Psoas muscle (tissue), 8 donors: ENCODE data around the gene ZNF777. TPM values are rescaled to one million over a fixed set of nuclear protein-coding genes. Genes with fewer than 3 reads are reported as not detected.

Experiments used
- ATAC-seq, 4 donors: fragments of 200-7000 bp; cut with Tn5 transposase; one replicate each; pipeline ENCODE4 v1.9.1; 2020; ENCODE audit warnings: moderate library complexity in 3 of 4, mild to moderate bottlenecking in 2 of 4
- DNase-seq, 2 donors: peaks; one replicate each; pipeline ENCODE4 v3.0.0-alpha.2; 2020
- H3K27ac ChIP-seq: fragments of 200-600 bp; one replicate; pipeline ENCODE4 v1.8.0; 2022
- H3K27me3 ChIP-seq, 3 donors: fragments of 200-600 bp in 1 of 3; one replicate each; pipeline versions ENCODE4 v1.6.1 to v1.8.0; 2013 to 2022; ENCODE audit warnings: low read length in 2 of 3, mild to moderate bottlenecking in 2 of 3, moderate library complexity in 1 of 3; ENCODE audit not compliant: insufficient read depth in 3 of 3
- H3K36me3 ChIP-seq, 2 donors: fragments of 200-600 bp in 1 of 2; one replicate each; pipeline versions ENCODE4 v1.6.1 to v1.8.0; 2013 to 2022; ENCODE audit warnings: low read depth in 1 of 2, mild to moderate bottlenecking in 1 of 2, moderate library complexity in 1 of 2; ENCODE audit not compliant: insufficient read depth in 1 of 2
- H3K4me1 ChIP-seq: fragments of 200-600 bp; one replicate; pipeline ENCODE4 v1.8.0; 2022
- H3K4me3 ChIP-seq: fragments of 200-600 bp; one replicate; pipeline ENCODE4 v1.8.0; 2022; ENCODE audit warnings: mild to moderate bottlenecking
- H3K9me3 ChIP-seq: fragments of 200-600 bp; one replicate; pipeline ENCODE4 v1.8.0; 2022
- WGBS, 3 donors: extraction: QIAGEN DNeasy Blood & Tissue Kit; methylation state at CpG; one replicate each; pipeline versions ENCODE4 v1.1.6 to v1.1.7; 2013; 5-methylcytosine and 5-hydroxymethylcytosine counted together
- intact Hi-C, 2 donors: fragments of 100-400 bp; cut with DNase I; formaldehyde crosslinking; loops; one replicate each; pipeline versions ENCODE4 v1.11.0 to v1.14.2; 2022
- long read RNA-seq, 2 donors: library from polyadenylated mRNA; unstranded; transcript quantifications; one replicate each; pipeline ENCODE4 v2.0.0, GENCODE V29; 2021
- polyA plus RNA-seq, 3 donors: library from polyadenylated mRNA; stranded (reverse); fragments of 200-250 nt; gene quantifications; one replicate each; pipeline ENCODE4 v1.2.3, GENCODE V29; 2013
- total RNA-seq, 4 donors: library from RNA; stranded (reverse); fragmentation: NEBNext Ultra II Directional in 2 of 4; extraction: Animal tissue kit (Norgen Biotek cat#: 25700) in 2 of 4; gene quantifications; one replicate each; pipeline versions ENCODE4 v1.2.1 to v1.2.4, GENCODE V29; 2021 to 2023
- TF ChIP-seq, protein P1 (sequence below): fragments of 200-600 bp; IDR thresholded peaks from one replicate; pipeline ENCODE4 v1.8.0; 2022; ENCODE audit warnings: antibody characterized with exemption
- donor health status: healthy with polysubstance abuse.
- donor health status: DM: no; HTN: no; CAD: no; lungs with moderate emphysema.
- donor health status: Bipolar disorder and iron deficiency.
- donor health status: healthy.
- donor health status: DM: yes; HTN: yes; CAD: no.
- donor health status: DM: no; HTN: no; CAD: no.
- donor health status: DM: no; HTN: no; CAD: no.
- donor health status: DM: yes; HTN: yes; CAD: no.

Gene ZNF777
- total RNA-seq: 10 to 100 TPM; 10.6 to 18.6 (median 12.2) TPM
- polyA plus RNA-seq: 10 to 100 TPM in 2 of 3 donors, 1 to 10 TPM in 1; 9.3 to 17.2 (median 14.1) TPM
- long read RNA-seq, donor 1, partial matches to known transcripts: 5 of 14 reads
- long read RNA-seq, donor 1, other reads (novel, unspliced or antisense): 8 of 14 reads
- long read RNA-seq, donor 2, partial matches to known transcripts: 26 of 42 reads
- long read RNA-seq, donor 2, other reads (novel, unspliced or antisense): 16 of 42 reads

DNA sequence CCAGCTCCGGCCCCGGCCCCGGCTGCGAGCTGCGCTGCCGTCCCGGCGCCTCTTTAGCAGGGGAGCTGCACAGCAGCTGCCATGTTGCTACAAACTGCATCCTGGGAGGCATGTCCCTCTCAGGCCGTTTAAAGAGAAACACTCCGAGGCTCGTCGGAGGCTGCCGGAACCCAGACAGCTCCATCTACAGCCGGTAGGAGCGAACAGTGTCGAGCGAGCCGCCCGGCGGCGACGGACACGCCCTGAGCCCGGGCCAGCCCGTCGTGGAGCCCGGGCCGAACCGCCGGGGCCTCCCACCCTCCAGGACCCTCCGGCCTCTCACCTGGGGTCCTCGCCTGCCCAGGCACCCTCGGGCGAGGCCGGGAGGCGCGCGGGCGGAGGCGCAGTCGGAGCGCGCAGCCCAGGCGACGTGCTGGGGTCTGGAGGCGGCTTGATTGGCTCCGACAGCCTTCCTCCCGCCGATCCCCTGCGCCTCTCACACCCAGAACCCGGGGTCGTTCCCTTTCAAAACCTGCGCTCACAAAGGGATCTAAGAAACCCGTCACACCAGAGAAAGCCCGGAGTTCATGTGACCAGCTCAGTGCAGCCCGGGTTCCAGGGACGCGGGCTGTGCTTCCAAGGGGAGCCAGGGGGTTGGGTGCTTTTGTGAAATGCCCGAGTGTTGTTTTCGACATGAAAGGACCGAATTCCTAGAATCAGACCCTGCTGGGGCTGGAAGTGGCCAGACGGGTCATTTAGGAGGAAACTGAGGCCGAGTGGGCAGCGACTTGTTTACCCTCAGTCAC lies at the start of gene ZNF777:
TSS of gene ZNF777 (minus strand) at position 570 of the 785 bp plus-strand sequence. CDS start 5,040 bp downstream, outside the sequence.
- intact Hi-C loops: loop anchor here in 1 of 2 donors (5.0 kb wide), 1 partner anchor 37 kb away; the partner anchor contains the start of gene ZNF746

DNA sequence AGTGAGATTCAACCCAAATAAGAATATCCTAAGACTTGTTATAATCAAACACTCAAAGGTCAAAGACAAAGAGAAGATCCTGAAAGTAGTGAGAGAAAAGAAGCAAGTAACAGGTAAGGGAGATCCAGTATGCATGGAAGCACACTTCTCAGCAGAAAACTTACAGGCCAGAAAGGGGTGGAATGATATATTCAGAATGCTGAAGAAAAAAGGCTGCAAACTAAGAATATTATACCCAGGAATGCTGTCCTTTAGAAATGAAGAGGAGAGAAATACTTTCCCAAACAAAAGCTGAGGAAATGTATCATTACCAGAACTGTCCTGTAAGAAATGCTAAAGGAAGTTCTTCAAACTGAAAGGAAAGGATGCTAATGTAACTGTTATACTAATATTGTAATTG lies 49.4 kb upstream of the ZNF777 start:
- Histone ChIP-seq H3K27me3 (no peaks in the 10 kb centered on the region), H3K4me3 (no peak overlapping the region), H3K9me3 (peaks cover 46% of the 10 kb centered on the region), H3K27ac (no peak overlapping the region), H3K4me1 (no peaks in the 10 kb centered on the region), H3K36me3 (no peaks in the 10 kb centered on the region)
- ATAC-seq (no peak), DNase-seq (no peak)
- TF ChIP-seq, protein P1, sequence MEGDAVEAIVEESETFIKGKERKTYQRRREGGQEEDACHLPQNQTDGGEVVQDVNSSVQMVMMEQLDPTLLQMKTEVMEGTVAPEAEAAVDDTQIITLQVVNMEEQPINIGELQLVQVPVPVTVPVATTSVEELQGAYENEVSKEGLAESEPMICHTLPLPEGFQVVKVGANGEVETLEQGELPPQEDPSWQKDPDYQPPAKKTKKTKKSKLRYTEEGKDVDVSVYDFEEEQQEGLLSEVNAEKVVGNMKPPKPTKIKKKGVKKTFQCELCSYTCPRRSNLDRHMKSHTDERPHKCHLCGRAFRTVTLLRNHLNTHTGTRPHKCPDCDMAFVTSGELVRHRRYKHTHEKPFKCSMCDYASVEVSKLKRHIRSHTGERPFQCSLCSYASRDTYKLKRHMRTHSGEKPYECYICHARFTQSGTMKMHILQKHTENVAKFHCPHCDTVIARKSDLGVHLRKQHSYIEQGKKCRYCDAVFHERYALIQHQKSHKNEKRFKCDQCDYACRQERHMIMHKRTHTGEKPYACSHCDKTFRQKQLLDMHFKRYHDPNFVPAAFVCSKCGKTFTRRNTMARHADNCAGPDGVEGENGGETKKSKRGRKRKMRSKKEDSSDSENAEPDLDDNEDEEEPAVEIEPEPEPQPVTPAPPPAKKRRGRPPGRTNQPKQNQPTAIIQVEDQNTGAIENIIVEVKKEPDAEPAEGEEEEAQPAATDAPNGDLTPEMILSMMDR: no peak
- intact Hi-C loops: no loop called here

More for the DNA sequence above, at the start of gene ZNF777:
- TF ChIP-seq, protein P1: peak; percentile 50
- Histone ChIP-seq H3K27me3 (no peaks in the 10 kb centered on the region), H3K36me3 (peaks cover 0 to 10% of the 10 kb centered on the region in 2 donors), H3K4me3 (peak within 1 kb of the TSS; percentile 79), H3K27ac (peak within 1 kb of the TSS; percentile 68), H3K9me3 (no peaks in the 10 kb centered on the region), H3K4me1 (peaks cover 14% of the 10 kb centered on the region)
- ATAC-seq: peak; percentile 94 to 99 (median 98)
- DNase-seq: peak; percentile 83 to 91
- whole genome bisulfite sequencing, 3 donors: 0 to 1% (median 1%) methylated on average over 48 to 64 of the region's 64 CpGs

DNA sequence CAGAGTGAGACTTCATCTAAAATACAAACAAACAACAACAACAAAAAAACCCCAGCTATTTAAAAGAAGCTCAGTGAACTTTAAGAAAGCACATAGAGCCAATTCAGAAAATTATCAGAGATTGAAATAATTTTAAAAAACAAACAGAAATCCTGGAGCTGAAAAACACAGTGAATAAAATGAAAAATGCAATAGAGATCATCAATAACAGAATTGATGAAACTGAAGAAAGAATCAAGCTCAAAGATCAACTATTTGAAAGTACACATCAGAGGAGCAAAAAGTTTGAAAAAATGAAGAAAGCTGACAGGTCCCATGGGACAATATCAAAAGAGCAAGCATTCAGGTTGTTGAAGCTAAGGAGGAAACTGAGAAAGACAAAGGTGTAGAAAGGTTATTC lies 48.9 kb upstream of the ZNF777 start:
- H3K4me1 ChIP-seq: no peaks in the 10 kb centered on the region
- intact Hi-C loops: no loop called here
- peaks cover 46% of the 10 kb centered on the region for H3K9me3 ChIP-seq
- TF ChIP-seq, protein P1: no peak
- ATAC-seq (no peak), DNase-seq (no peak)
- H3K27me3 ChIP-seq: no peaks in the 10 kb centered on the region
- no peak overlapping the region for H3K27ac ChIP-seq
- H3K36me3 ChIP-seq: no peaks in the 10 kb centered on the region
- H3K4me3 ChIP-seq: no peak overlapping the region

DNA sequence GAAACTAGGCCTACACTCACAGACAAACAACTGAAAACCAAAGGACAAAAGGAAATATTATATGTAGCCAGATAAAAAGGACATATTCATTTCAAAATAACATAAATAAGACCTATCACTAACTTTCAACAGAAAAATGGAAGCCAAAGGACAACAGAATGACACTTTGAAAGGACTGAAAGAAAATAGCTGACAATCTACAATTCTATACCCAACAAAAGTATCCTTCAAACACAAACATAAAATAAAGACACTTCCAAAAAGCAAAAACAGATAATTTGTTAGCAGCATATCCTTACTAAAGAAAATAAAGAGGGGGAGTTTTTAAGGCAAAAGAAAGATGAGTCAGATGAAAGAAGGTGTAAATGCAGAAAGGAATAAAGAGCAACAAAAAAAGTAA lies 44.7 kb upstream of the ZNF777 start:
- ATAC-seq (no peak), DNase-seq (no peak)
- Histone ChIP-seq H3K4me3 (no peak overlapping the region), H3K36me3 (no peaks in the 10 kb centered on the region), H3K27me3 (no peaks in the 10 kb centered on the region), H3K9me3 (peaks cover 30% of the 10 kb centered on the region), H3K4me1 (no peaks in the 10 kb centered on the region), H3K27ac (no peak overlapping the region)
- TF ChIP-seq, protein P1: no peak
- intact Hi-C loops: no loop called here
